ENCODE data around the gene ANKRD55. TPM values are rescaled to one million over a fixed set of nuclear protein-coding genes. Genes with fewer than 3 reads are reported as not detected.
"Not testable (repeated sequence)": the region's sequence is repeated elsewhere in the genome, so short reads cannot be mapped to it uniquely, and the experiment has no call there.

ANKRD55 gene
- total and polyA plus RNA-seq, 9 of the 15 experiments (the other 6 are each of a cell fraction or from before 2014, with no cell fraction given): 3.4 to 10.6 (median 6.5) TPM

DNA sequence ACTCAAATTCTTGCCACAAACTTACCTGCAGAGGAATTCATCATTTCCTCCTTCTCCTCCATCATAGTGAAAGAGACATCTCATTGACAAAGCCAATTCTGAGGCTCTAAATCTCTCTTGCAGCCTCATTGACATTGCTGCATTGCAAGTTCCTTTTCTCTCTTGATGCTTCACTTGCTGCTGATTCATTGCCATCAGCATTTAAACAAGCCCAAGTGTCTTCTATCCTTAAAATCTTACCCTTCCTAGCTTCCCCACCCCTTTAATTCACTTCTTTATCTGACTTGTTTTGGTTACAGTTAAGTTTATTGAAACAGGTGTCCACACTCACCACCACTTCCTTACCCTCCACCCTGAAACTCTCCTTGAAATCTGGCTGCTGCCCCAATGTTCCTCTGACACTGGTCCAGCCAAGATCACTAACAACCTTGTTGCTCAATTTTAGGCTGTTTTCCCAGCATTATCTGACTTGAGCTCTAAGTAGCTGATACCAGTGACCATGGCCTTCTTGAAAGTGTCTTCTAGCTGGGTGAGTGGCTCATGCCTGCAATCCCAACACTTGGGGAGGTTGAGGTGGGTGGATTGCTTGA is 152.0 kb downstream of the ANKRD55 start:
- ChIA-PET CTCF (ENCODE audit: low intra/inter-chr PET ratio) (interaction anchor here (0.6 kb wide), 1 partner anchor 9 kb away, joined by 3 read pairs; no protein-coding TSS in a partner anchor), POLR2A (interaction anchor here (0.6 to 1.2 kb wide), 3 partner anchors 9 to 56 kb away, joined by 3 read pairs; no protein-coding TSS in a partner anchor)
- H3K9ac ChIP-seq (ENCODE audit: insufficient read depth in 1 of 2, low read depth in 2 of 2, low read length in 2 of 2); H3K4me3 ChIP-seq; H3K4me2 ChIP-seq (ENCODE audit: insufficient read depth, low read length); FAIRE-seq; H3K27me3 ChIP-seq (ENCODE audit: control insufficient read depth in 2 of 2, insufficient read depth in 2 of 2, low read length in 2 of 2); ATAC-seq; H2AFZ ChIP-seq (ENCODE audit: low read depth, low read length); intact Hi-C loops (cut with micrococcal nuclease); H3K79me2 ChIP-seq (ENCODE audit: control insufficient read depth, insufficient read depth, low read length); H3K36me3 ChIP-seq (ENCODE audit: control insufficient read depth, insufficient read depth, low read length); H3K9me1 ChIP-seq (ENCODE audit: control insufficient read depth, insufficient read depth, low read length); BruUV-seq (replicated peaks); H3K9me3 ChIP-seq (replicated peaks; ENCODE audit: control insufficient read depth, insufficient read depth, low read depth, low read length); in situ Hi-C loops (cut with MboI); H3K27ac ChIP-seq (ENCODE audit: extremely low read depth, low read depth, low read length); DNase-seq (ENCODE audit: extremely low read depth in 1 of 4, low spot score in 3 of 4); H4K20me1 ChIP-seq (replicated peaks; ENCODE audit: control insufficient read depth, insufficient read depth, low read length); TF ChIP-seq CEBPG (CRISPR knock-in tag; IDR thresholded peaks at IDR 0.05): not testable (repeated sequence)
- H3K4me1 ChIP-seq (replicated peaks in 1 of 2; ENCODE audit: control insufficient read depth in 2 of 2, insufficient read depth in 2 of 2, low read length in 2 of 2): peaks cover 4 to 14% of the 10 kb centered on the region in 2 experiments
- TF ChIP-seq CEBPB (tag; IDR thresholded peaks at IDR 0.05) (peak; percentile 33; the same call in 1 of the 2 replicates), MEIS2 (IDR thresholded peaks at IDR 0.05; ENCODE audit: partially characterized antibody) (peak; percentile 4), C11orf30 (IDR thresholded peaks at IDR 0.05; ENCODE audit: low read depth) (peak; percentile 39; the same call in 1 of the 2 replicates), CEBPG (tag; conservative IDR thresholded peaks at IDR 0.05 in 1 of 2, IDR thresholded peaks at IDR 0.05 in 1 of 2) (peak in 1 of 2 experiments; percentile 61; a peak in 2 of 4 replicates)
- TF ChIP-seq, protein P1, sequence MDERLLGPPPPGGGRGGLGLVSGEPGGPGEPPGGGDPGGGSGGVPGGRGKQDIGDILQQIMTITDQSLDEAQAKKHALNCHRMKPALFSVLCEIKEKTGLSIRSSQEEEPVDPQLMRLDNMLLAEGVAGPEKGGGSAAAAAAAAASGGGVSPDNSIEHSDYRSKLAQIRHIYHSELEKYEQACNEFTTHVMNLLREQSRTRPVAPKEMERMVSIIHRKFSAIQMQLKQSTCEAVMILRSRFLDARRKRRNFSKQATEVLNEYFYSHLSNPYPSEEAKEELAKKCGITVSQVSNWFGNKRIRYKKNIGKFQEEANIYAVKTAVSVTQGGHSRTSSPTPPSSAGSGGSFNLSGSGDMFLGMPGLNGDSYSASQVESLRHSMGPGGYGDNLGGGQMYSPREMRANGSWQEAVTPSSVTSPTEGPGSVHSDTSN (CRISPR knock-in tag; IDR thresholded peaks at IDR 0.05; ENCODE audit: low read depth): not testable (repeated sequence)
- TF ChIP-seq, protein P1 (tag; conservative IDR thresholded peaks at IDR 0.05; ENCODE audit: low read depth): peak; percentile 23; the same call in 1 of the 2 replicates

All from K562 (cell line).